HEK293 (cell line): Measurements from ENCODE around the gene PDE4D.

Experiments used
- AEBP2 ChIP-seq: fragments of 450-650 bp; formaldehyde crosslinking; IDR thresholded peaks from 2 replicates; pipeline ENCODE4 v1.5.1; 2016; ENCODE audit warnings: missing biosample characterization, missing genetic modification characterization, borderline replicate concordance
- GLI2 ChIP-seq: fragments of 450-650 bp; formaldehyde crosslinking; IDR thresholded peaks from 2 replicates; pipeline ENCODE4; 2017; ENCODE audit warnings: missing biosample characterization, missing genetic modification characterization, low read depth, borderline replicate concordance
- GLI4 ChIP-seq: fragments of 450-650 bp; formaldehyde crosslinking; IDR thresholded peaks from 2 replicates; pipeline ENCODE4 v1.5.1; 2016; ENCODE audit warnings: missing biosample characterization, missing genetic modification characterization
- GLIS1 ChIP-seq: fragments of 450-650 bp; formaldehyde crosslinking; IDR thresholded peaks from 2 replicates; pipeline ENCODE4 v1.5.1; 2016; ENCODE audit warnings: missing biosample characterization, missing genetic modification characterization
- GLIS2 ChIP-seq: fragments of 450-650 bp; formaldehyde crosslinking; IDR thresholded peaks from 2 replicates; pipeline ENCODE4 v1.5.1; 2016; ENCODE audit warnings: missing biosample characterization, missing genetic modification characterization
- HOXA7 ChIP-seq: sonication (generic); formaldehyde crosslinking; IDR thresholded peaks from 2 replicates; pipeline ENCODE4 v1.8.1; 2022; ENCODE audit warnings: missing genetic modification reagents, borderline replicate concordance
- KLF7 ChIP-seq: fragments of 450-650 bp; formaldehyde crosslinking; IDR thresholded peaks from 2 replicates; pipeline ENCODE4 v1.5.1; 2016; ENCODE audit warnings: missing biosample characterization, missing genetic modification characterization, borderline replicate concordance
- PRDM6 ChIP-seq: fragments of 450-650 bp; formaldehyde crosslinking; IDR thresholded peaks from 2 replicates; pipeline ENCODE4 v1.5.1; 2017; ENCODE audit warnings: missing biosample characterization, missing genetic modification characterization
- SETDB1 ChIP-seq: IDR thresholded peaks from one replicate; pipeline ENCODE4 v1.6.1; 2017; ENCODE audit warnings: mild to moderate bottlenecking, low read length, moderate library complexity, mixed read lengths; ENCODE audit not compliant: insufficient read length
- SP7 ChIP-seq: fragments of 450-650 bp; formaldehyde crosslinking; IDR thresholded peaks from 2 replicates; pipeline ENCODE4 v1.5.1; 2016; ENCODE audit warnings: missing biosample characterization, missing genetic modification characterization
- TCF7L2 ChIP-seq: IDR thresholded peaks from 2 replicates; pipeline ENCODE4 v1.6.1; 2011; ENCODE audit warnings: low read depth, mild to moderate bottlenecking, inconsistent platforms, low read length, moderate library complexity, borderline replicate concordance
- TRIM28 ChIP-seq: IDR thresholded peaks from 2 replicates; pipeline ENCODE4 v1.6.1; 2011; ENCODE audit warnings: low read length, control low read depth, borderline replicate concordance
- YY1 ChIP-seq: fragments of 450-650 bp; formaldehyde crosslinking; IDR thresholded peaks from 2 replicates; pipeline ENCODE4 v1.5.1; 2018; ENCODE audit warnings: missing biosample characterization, missing genetic modification characterization
- ZBTB10 ChIP-seq: fragments of 450-650 bp; formaldehyde crosslinking; IDR thresholded peaks from 2 replicates; pipeline ENCODE4 v1.5.1; 2016; ENCODE audit warnings: missing biosample characterization, missing genetic modification characterization
- ZBTB17 ChIP-seq: fragments of 450-650 bp; formaldehyde crosslinking; IDR thresholded peaks from 2 replicates; pipeline ENCODE4 v1.5.1; 2016; ENCODE audit warnings: missing biosample characterization, missing genetic modification characterization
- ZBTB20 ChIP-seq: fragments of 450-650 bp; formaldehyde crosslinking; IDR thresholded peaks from 2 replicates; pipeline ENCODE4 v1.5.1; 2016; ENCODE audit warnings: missing biosample characterization, missing genetic modification characterization
- ZBTB48 ChIP-seq: fragments of 450-650 bp; formaldehyde crosslinking; IDR thresholded peaks from 2 replicates; pipeline ENCODE4 v1.5.1; 2016; ENCODE audit warnings: missing biosample characterization, missing genetic modification characterization
- ZFP69B ChIP-seq: fragments of 450-650 bp; formaldehyde crosslinking; IDR thresholded peaks from 2 replicates; pipeline ENCODE4 v1.5.1; 2016; ENCODE audit warnings: missing biosample characterization, missing genetic modification characterization
- ZIC2 ChIP-seq: fragments of 450-650 bp; formaldehyde crosslinking; IDR thresholded peaks from 2 replicates; pipeline ENCODE4 v1.5.1; 2016; ENCODE audit warnings: missing biosample characterization, missing genetic modification characterization
- ZNF112 ChIP-seq: fragments of 450-650 bp; formaldehyde crosslinking; IDR thresholded peaks from 2 replicates; pipeline ENCODE4 v1.5.0; 2017; ENCODE audit warnings: missing biosample characterization, missing genetic modification characterization
- ZNF211 ChIP-seq: fragments of 450-650 bp; formaldehyde crosslinking; IDR thresholded peaks from 2 replicates; pipeline ENCODE4 v1.5.1; 2016; ENCODE audit warnings: low read depth, missing biosample characterization, missing genetic modification characterization
- ZNF311 ChIP-seq: fragments of 450-650 bp; formaldehyde crosslinking; IDR thresholded peaks from 2 replicates; pipeline ENCODE4 v1.5.1; 2017; ENCODE audit warnings: missing biosample characterization, missing genetic modification characterization, borderline replicate concordance
- ZNF324 ChIP-seq: fragments of 450-650 bp; formaldehyde crosslinking; IDR thresholded peaks from 2 replicates; pipeline ENCODE4 v1.5.1; 2016; ENCODE audit warnings: missing biosample characterization, missing genetic modification characterization
- ZNF335 ChIP-seq: fragments of 450-650 bp; formaldehyde crosslinking; conservative IDR thresholded peaks from 2 replicates; pipeline ENCODE4 v1.5.1; 2016; ENCODE audit warnings: missing biosample characterization, missing genetic modification characterization
- ZNF354C ChIP-seq: fragments of 450-650 bp; formaldehyde crosslinking; IDR thresholded peaks from 2 replicates; pipeline ENCODE4 v1.5.1; 2016; ENCODE audit warnings: missing biosample characterization, missing genetic modification characterization, low read depth, borderline replicate concordance
- ZNF366 ChIP-seq: fragments of 450-650 bp; formaldehyde crosslinking; conservative IDR thresholded peaks from 2 replicates; pipeline ENCODE4 v1.5.1; 2016; ENCODE audit warnings: missing biosample characterization, missing genetic modification characterization
- ZNF530 ChIP-seq: fragments of 450-650 bp; formaldehyde crosslinking; IDR thresholded peaks from 2 replicates; pipeline ENCODE4 v1.5.1; 2016; ENCODE audit warnings: low read depth, missing biosample characterization, missing genetic modification characterization
- ZNF548 ChIP-seq: fragments of 450-650 bp; formaldehyde crosslinking; IDR thresholded peaks from 2 replicates; pipeline ENCODE4 v1.5.1; 2016; ENCODE audit warnings: missing biosample characterization, missing genetic modification characterization
- ZNF560 ChIP-seq: fragments of 450-650 bp; formaldehyde crosslinking; IDR thresholded peaks from 2 replicates; pipeline ENCODE4 v1.5.1; 2017; ENCODE audit warnings: missing biosample characterization, missing genetic modification characterization, borderline replicate concordance
- ZNF670 ChIP-seq: fragments of 450-650 bp; formaldehyde crosslinking; IDR thresholded peaks from 2 replicates; pipeline ENCODE4 v1.5.1; 2016; ENCODE audit warnings: missing biosample characterization, missing genetic modification characterization, low read depth
- ZNF76 ChIP-seq: fragments of 450-650 bp; formaldehyde crosslinking; IDR thresholded peaks from 2 replicates; pipeline ENCODE4; 2016; ENCODE audit warnings: low read depth, missing biosample characterization, missing genetic modification characterization, borderline replicate concordance
- ZNF776 ChIP-seq: fragments of 450-650 bp; formaldehyde crosslinking; IDR thresholded peaks from 2 replicates; pipeline ENCODE4 v1.5.0; 2017; ENCODE audit warnings: missing biosample characterization, missing genetic modification characterization, borderline replicate concordance
- ZSCAN16 ChIP-seq: fragments of 450-650 bp; formaldehyde crosslinking; IDR thresholded peaks from 2 replicates; pipeline ENCODE4 v1.5.1; 2016; ENCODE audit warnings: missing biosample characterization, missing genetic modification characterization
- TF ChIP-seq, protein P1 (sequence below): fragments of 450-650 bp; IDR thresholded peaks from 2 replicates; pipeline ENCODE4 v1.5.1; 2018; ENCODE audit warnings: missing biosample characterization, missing genetic modification characterization

Gene PDE4D

GRCh38 chr5:59358005-59358861 lies 535.3 kb downstream of the PDE4D start (continued):
- TF ChIP-seq ZBTB20 (tag by site-specific recombination) = no peak
- no peak for TF ChIP-seq PRDM6
- peak; percentile 52 for TF ChIP-seq SP7 (tag by site-specific recombination)
- 0 out of 2 replicates have a peak, but pooled peaks have one; percentile 10 for TF ChIP-seq ZIC2 (tag by site-specific recombination)
- peak; percentile 50; the same call in 1 of the 2 replicates for TF ChIP-seq ZBTB48 (tag by site-specific recombination)
- TF ChIP-seq, protein P1, sequence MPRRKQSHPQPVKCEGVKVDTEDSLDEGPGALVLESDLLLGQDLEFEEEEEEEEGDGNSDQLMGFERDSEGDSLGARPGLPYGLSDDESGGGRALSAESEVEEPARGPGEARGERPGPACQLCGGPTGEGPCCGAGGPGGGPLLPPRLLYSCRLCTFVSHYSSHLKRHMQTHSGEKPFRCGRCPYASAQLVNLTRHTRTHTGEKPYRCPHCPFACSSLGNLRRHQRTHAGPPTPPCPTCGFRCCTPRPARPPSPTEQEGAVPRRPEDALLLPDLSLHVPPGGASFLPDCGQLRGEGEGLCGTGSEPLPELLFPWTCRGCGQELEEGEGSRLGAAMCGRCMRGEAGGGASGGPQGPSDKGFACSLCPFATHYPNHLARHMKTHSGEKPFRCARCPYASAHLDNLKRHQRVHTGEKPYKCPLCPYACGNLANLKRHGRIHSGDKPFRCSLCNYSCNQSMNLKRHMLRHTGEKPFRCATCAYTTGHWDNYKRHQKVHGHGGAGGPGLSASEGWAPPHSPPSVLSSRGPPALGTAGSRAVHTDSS = no peak
- TF ChIP-seq ZNF530 (tag by site-specific recombination) = no peak
- no peak for TF ChIP-seq SETDB1
- no peak for TF ChIP-seq ZNF548 (tag by site-specific recombination)
- TF ChIP-seq ZNF354C (tag by site-specific recombination) = no peak
- no peak for TF ChIP-seq ZNF776 (tag by site-specific recombination)
- no peak for TF ChIP-seq KLF7 (tag by site-specific recombination)
- TF ChIP-seq ZNF670 (tag by site-specific recombination) = no peak
- TF ChIP-seq ZNF311 = no peak
- 0 out of 2 replicates have a peak, but pooled peaks have one; percentile 12 for TF ChIP-seq ZBTB17 (tag by site-specific recombination)
- TF ChIP-seq ZSCAN16 = no peak
- no peak for TF ChIP-seq ZNF324
- TF ChIP-seq ZNF366 = peak; percentile 27; the same call in 1 of the 2 replicates
- no peak for TF ChIP-seq HOXA7
- peak; percentile 27; the same call in 1 of the 2 replicates for TF ChIP-seq GLIS1 (tag by site-specific recombination)
- no peak for TF ChIP-seq ZNF112 (tag by site-specific recombination)
- no peak for TF ChIP-seq TRIM28
- no peak for TF ChIP-seq GLI2 (tag by site-specific recombination)
- no peak for TF ChIP-seq ZNF211 (tag by site-specific recombination)
- no peak for TF ChIP-seq ZNF76 (tag by site-specific recombination)
- no peak for TF ChIP-seq YY1
- TF ChIP-seq ZBTB10 = no peak
- no peak for TF ChIP-seq ZNF560 (tag by site-specific recombination)
- no peak for TF ChIP-seq ZFP69B (tag by site-specific recombination)
- no peak for TF ChIP-seq GLI4 (tag by site-specific recombination)
- no peak for TF ChIP-seq ZNF335 (tag by site-specific recombination)
- no peak for TF ChIP-seq TCF7L2
- TF ChIP-seq GLIS2 (tag by site-specific recombination) = no peak
- TF ChIP-seq AEBP2 (tag by site-specific recombination) = no peak
